Measurements from ENCODE around the gene OTUD5. TPM values are rescaled to one million over a fixed set of nuclear protein-coding genes. Genes with fewer than 3 reads are reported as not detected.
A peak's percentile ranks its signal among the peaks of the same experiment; 100 is the strongest.

OTUD5 gene
- total RNA-seq, 1 donor from 2014 or later, result 21.2 TPM

DNA sequence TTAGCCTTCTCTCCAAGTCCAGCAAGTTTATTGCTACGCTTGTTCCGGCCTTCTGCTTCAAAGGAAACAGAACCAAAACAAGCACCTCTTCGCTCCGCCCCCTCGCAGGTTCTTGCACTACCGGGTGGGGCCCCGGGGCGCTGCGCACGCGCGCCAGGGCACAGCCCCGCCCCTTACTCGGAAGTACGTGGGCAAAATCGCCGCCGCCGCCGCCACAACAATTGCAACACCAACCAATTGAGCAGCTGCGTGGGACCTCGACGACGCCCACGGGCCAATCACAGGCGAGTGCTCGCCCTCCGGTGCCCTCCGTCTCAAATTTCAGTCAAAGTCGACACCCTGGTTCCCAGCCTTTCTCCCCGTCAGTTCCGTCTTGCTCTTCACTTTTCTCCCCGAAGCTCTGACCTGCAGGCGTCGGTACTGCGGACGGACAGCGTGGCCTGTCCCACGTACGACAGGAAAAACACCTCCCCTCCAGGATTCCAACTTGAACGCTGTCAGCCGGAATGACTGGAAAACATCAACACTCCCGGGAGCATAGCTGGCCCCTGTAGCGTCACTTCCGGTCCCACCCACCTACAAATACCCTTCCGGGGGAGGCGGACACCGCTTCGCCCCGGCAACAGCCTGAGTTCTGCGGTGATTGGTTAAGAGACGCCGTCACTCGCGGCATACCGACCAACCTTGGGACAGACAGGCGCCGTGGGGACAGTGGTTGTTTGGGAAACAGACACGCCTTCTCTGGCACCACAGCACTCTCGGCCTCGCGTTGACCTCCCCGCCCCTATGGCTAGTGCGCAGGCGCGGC, 624 bp upstream of the OTUD5 start:
- Histone ChIP-seq H3K27ac (replicated peaks) (peak overlapping the region; percentile 96), H3K4me1 (peaks cover 46% of the 10 kb centered on the region), H3K36me3 (no peaks in the 10 kb centered on the region), H3K4me3 (peak overlapping the region; percentile 76), H3K27me3 (ENCODE audit: low read depth) (no peaks in the 10 kb centered on the region), H3K9me3 (replicated peaks) (no peaks in the 10 kb centered on the region)
- intact Hi-C loops (cut with micrococcal nuclease), result no loop called here
- DNase-seq, result peak; percentile 94
- no peak for TF ChIP-seq CTCF (IDR thresholded peaks at IDR 0.05; ENCODE audit: borderline replicate concordance)

DNA sequence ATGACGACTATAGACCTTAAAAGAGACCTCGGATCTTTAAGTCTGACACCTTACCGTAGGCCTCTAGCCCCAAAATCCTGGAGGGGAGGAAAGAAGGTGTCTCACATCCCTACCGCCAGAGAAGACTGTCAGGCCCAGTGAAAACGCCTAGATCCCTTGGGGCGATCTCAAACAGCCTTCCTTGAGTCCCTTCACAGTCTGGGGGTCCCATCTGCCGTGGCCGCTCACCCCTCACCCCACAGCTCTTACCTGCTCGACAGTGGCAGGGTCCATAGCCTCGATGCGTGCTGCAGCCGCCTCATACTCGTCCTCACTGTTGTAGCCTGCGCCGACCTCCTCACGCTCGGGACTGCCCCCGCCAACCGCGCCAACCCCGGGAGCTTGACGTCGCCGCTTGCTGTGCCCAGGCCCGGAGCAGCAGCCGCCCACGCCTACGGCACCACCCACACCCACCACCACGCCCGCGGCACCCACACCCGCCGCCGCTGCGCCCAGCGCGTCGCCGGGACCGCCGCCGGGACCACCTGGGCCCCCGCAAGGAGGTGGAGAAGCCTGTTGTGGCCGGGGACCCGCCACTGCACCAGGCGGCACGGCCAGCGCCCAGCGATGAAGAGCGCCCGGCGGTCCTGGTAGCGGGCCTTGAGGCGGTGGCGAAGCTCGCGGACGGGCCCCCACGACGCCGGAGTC, 536 bp downstream of the OTUD5 start:
- no peaks in the 10 kb centered on the region for H3K36me3 ChIP-seq
- no peak for DNase-seq
- peaks cover 56% of the 10 kb centered on the region for H3K4me1 ChIP-seq
- peak overlapping the region; percentile 76 for H3K4me3 ChIP-seq
- intact Hi-C loops (cut with micrococcal nuclease), result no loop called here
- peak overlapping the region; percentile 96 for H3K27ac ChIP-seq (replicated peaks)
- H3K9me3 ChIP-seq (replicated peaks), result no peaks in the 10 kb centered on the region
- H3K27me3 ChIP-seq (ENCODE audit: low read depth), result no peaks in the 10 kb centered on the region
- TF ChIP-seq CTCF (IDR thresholded peaks at IDR 0.05; ENCODE audit: borderline replicate concordance), result no peak

DNA sequence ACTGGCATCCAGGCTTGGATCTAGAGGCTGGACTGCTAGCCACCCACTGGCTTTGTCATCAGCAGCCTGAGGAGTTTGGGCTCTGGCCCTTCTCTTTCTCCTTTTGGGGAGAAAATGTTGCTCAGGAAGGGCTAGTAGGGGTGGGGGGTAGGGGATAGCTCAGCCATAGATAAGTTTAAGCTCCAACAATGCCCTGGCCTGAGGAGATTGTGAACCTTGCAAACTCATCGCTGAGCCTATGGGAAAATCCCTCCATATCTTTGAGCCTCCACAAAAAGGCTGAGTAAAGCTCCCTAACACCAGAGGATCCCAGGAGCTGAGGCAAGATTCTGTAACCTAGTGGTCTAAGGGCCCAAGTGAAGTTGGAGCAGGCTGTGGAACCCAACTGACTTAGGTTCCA, 8.8 kb downstream of the OTUD5 start:
- intact Hi-C loops (cut with micrococcal nuclease), result no loop called here
- TF ChIP-seq CTCF (IDR thresholded peaks at IDR 0.05; ENCODE audit: borderline replicate concordance), result no peak

DNA sequence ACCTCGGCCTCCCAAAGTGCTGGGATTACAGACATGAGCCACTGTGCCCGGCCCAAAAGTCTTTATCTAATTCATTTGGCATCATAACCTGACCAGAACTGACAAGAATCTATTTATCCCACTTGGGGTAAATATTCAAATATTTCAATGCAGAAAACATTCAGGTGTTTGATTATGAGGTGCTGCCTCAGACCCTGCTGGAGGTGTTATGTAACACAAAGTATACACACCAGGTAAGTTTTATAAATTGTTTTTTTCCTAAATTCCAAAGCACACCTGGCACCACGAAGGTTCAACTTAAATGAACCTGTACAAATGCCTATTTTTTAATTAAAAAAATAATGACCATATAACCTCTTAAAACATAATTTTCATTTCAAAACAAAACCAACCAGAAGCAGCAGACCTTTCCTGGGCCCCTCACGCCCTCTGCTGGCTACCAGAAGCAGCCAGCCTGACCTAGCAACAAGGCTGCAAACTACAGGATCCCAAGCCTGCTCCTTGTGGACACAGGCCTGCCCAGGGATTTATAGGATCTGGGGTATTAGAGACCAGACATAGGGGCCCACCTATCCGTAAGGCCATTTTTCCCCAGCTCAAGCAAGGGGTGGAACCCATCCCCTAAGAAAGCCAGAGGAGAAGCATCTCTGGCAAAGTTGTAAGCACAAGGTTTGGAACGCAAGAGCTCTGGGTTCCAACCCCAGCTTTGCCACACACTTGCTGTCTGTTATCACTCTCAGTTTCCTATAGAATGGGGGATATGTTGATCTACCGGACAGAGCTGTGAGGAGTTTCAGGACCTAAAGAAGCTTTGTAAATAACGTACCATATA, 11.7 kb downstream of the OTUD5 start:
- TF ChIP-seq CTCF (IDR thresholded peaks at IDR 0.05; ENCODE audit: borderline replicate concordance), result peak; percentile 71
- no peaks in the 10 kb centered on the region for H3K36me3 ChIP-seq
- no peaks in the 10 kb centered on the region for H3K27me3 ChIP-seq (ENCODE audit: low read depth)
- no peak overlapping the region for H3K27ac ChIP-seq (replicated peaks)
- intact Hi-C loops (cut with micrococcal nuclease), result no loop called here
- no peak overlapping the region for H3K4me3 ChIP-seq
- DNase-seq, result peak; percentile 22
- H3K4me1 ChIP-seq, result peaks cover 20% of the 10 kb centered on the region
- H3K9me3 ChIP-seq (replicated peaks), result no peaks in the 10 kb centered on the region

More for the DNA sequence above, 8.8 kb downstream of the OTUD5 start:
- H3K4me1 ChIP-seq, result peaks cover 25% of the 10 kb centered on the region
- no peaks in the 10 kb centered on the region for H3K27me3 ChIP-seq (ENCODE audit: low read depth)
- no peaks in the 10 kb centered on the region for H3K9me3 ChIP-seq (replicated peaks)
- no peaks in the 10 kb centered on the region for H3K36me3 ChIP-seq
- no peak overlapping the region for H3K4me3 ChIP-seq
- DNase-seq, result no peak
- H3K27ac ChIP-seq (replicated peaks), result no peak overlapping the region

- no peaks in the 10 kb centered on the region for H3K27me3 ChIP-seq (ENCODE audit: low read depth)
- H3K36me3 ChIP-seq, result no peaks in the 10 kb centered on the region
- no peaks in the 10 kb centered on the region for H3K9me3 ChIP-seq (replicated peaks)
- no peak for TF ChIP-seq CTCF (IDR thresholded peaks at IDR 0.05; ENCODE audit: borderline replicate concordance)
- no peak overlapping the region for H3K4me3 ChIP-seq
- H3K27ac ChIP-seq (replicated peaks), result no peak overlapping the region
- no peak for DNase-seq
- intact Hi-C loops (cut with micrococcal nuclease), result no loop called here
- peaks cover 40% of the 10 kb centered on the region for H3K4me1 ChIP-seq
These were observed 14.5 kb downstream of the OTUD5 start for GRCh38 chrX:48942895-48943294.
